Measurements from ENCODE around the gene OR51B5. TPM values are rescaled to one million over a fixed set of nuclear protein-coding genes. Genes with fewer than 3 reads are reported as not detected.
"Not testable (repeated sequence)": the region's sequence is repeated elsewhere in the genome, so short reads cannot be mapped to it uniquely, and the experiment has no call there.

Gene OR51B5
- total and polyA plus RNA-seq, 2 of the 4 experiments (the other 2 are of a cell fraction): 0.09 to 0.54 TPM

- H3K27ac ChIP-seq (ENCODE audit: insufficient read depth, low read length): peak overlapping the region; percentile 100
- not testable (repeated sequence) for BruUV-seq (replicated peaks)
- in situ Hi-C loops (cut with MboI; ENCODE audit: low sequenced_read_pairs): loop anchor here (10.0 kb wide), 1 partner anchor 82 kb away; no protein-coding TSS in a partner anchor
These were observed 23.0 kb upstream of the OR51B5 start for GRCh38 chr11:5366365-5366764.

More at GRCh38 chr11:5366365-5366764, 23.0 kb upstream of the OR51B5 start:
- Histone ChIP-seq H2BK15ac (ENCODE audit: low read depth, low read length) (peak overlapping the region; percentile 99; the same call in 2 of the 3 replicates), H4K8ac (ENCODE audit: low read depth in 2 of 2, low read length in 2 of 2) (peak overlapping the region; percentile 95 to 97), H3K14ac (replicated peaks; ENCODE audit: low read depth, low read length) (peak overlapping the region; percentile 99), H3K9me1 (ENCODE audit: insufficient read depth, low read length) (peaks cover 19% of the 10 kb centered on the region), H3K79me1 (ENCODE audit: low read depth in 1 of 2, low read length in 2 of 2) (peaks cover 0 to 18% of the 10 kb centered on the region in 2 experiments; a peak in 2 of 4 replicates), H2BK20ac (ENCODE audit: low read depth, low read length) (peak overlapping the region; percentile 99), H3K23ac (ENCODE audit: low read depth, low read length) (peak overlapping the region; percentile 99), H3K4ac (ENCODE audit: low read depth, low read length) (peak overlapping the region; percentile 99), H4K5ac (ENCODE audit: low read depth, low read length) (peak overlapping the region; percentile 100), H3K56ac (ENCODE audit: extremely low read depth, insufficient read depth, low read length) (peak overlapping the region; percentile 99), H2BK120ac (ENCODE audit: low read depth, low read length) (peak overlapping the region; percentile 100), H3K18ac (ENCODE audit: low read depth, low read length) (peak overlapping the region; percentile 100; the same call in 1 of the 2 replicates), H4K91ac (ENCODE audit: insufficient read depth, low read depth, low read length) (peak overlapping the region; percentile 99), H3K9ac (ENCODE audit: low read depth, low read length) (peak overlapping the region; percentile 60; the same call in 1 of the 2 replicates), H2AK5ac (ENCODE audit: low read depth, low read length) (peak overlapping the region; percentile 98), H3K4me1 (ENCODE audit: control insufficient read depth, insufficient read depth, low read length) (peaks cover 26% of the 10 kb centered on the region), H2BK5ac (ENCODE audit: low read depth, low read length, poor library complexity, severe bottlenecking) (peak overlapping the region; percentile 98)
- 91% methylated on average over 5 of the region's 6 CpGs; no CpG with 5 or more reads in 1 of the 2 experiments for whole genome bisulfite sequencing, 2 experiments (ENCODE audit: extremely low coverage in 2 of 2, insufficient read length in 1 of 2)
- H2AFZ ChIP-seq (replicated peaks; ENCODE audit: low read length, poor library complexity); CTCF ChIA-PET; H3K4me2 ChIP-seq (ENCODE audit: low read depth, low read length); dilution Hi-C loops (cut with HindIII; ENCODE audit: low sequenced_read_pairs, unreplicated experiment); ATAC-seq (ENCODE audit: low read depth); H4K20me1 ChIP-seq (ENCODE audit: insufficient read depth, low read length); H3K4me3 ChIP-seq (ENCODE audit: insufficient read depth, low read depth, low read length); H3K27me3 ChIP-seq (ENCODE audit: control insufficient read depth, insufficient read depth, low read length); H3K36me3 ChIP-seq (ENCODE audit: control insufficient read depth, insufficient read depth, low read length); H3K9me3 ChIP-seq (ENCODE audit: control insufficient read depth, insufficient read depth, low read length); H2AK9ac ChIP-seq (replicated peaks; ENCODE audit: low read depth, low read length, poor library complexity); DNase-seq: not testable (repeated sequence)
- intact Hi-C loops (cut with micrococcal nuclease): loop anchor here (10.0 kb wide), 1 partner anchor 318 kb away; the partner anchor contains the start of genes TRIM22 and TRIM5
- POLR2A ChIA-PET (ENCODE audit: unreplicated experiment): interaction anchor here (0.6 kb wide), 1 partner anchor 54 kb away, joined by 3 read pairs; no protein-coding TSS in a partner anchor
